Rectal smooth muscle tissue (tissue), 1 donor: ENCODE measurements around the gene APOL5.
"Not testable (repeated sequence)": the region's sequence is repeated elsewhere in the genome, so short reads cannot be mapped to it uniquely, and the experiment has no call there.

Source experiments
- H3K27ac ChIP-seq: one replicate; pipeline ENCODE4 v1.7.0; 2013; ENCODE audit warnings: low read depth, low read length, inconsistent platforms
- H3K27me3 ChIP-seq: one replicate; pipeline ENCODE4 v1.7.0; 2013; ENCODE audit warnings: low read length; ENCODE audit not compliant: control insufficient read depth, insufficient read depth
- H3K36me3 ChIP-seq: one replicate; pipeline ENCODE4 v1.7.0; 2013; ENCODE audit warnings: low read length; ENCODE audit not compliant: control insufficient read depth, insufficient read depth
- H3K4me1 ChIP-seq: one replicate; pipeline ENCODE4 v1.7.0; 2013; ENCODE audit warnings: low read length; ENCODE audit not compliant: control insufficient read depth, insufficient read depth
- H3K4me3 ChIP-seq: one replicate; pipeline ENCODE4 v1.7.0; 2013; ENCODE audit warnings: low read length
- H3K9ac ChIP-seq: one replicate; pipeline ENCODE4 v1.7.0; 2013; ENCODE audit warnings: low read length

Gene APOL5, protein sequence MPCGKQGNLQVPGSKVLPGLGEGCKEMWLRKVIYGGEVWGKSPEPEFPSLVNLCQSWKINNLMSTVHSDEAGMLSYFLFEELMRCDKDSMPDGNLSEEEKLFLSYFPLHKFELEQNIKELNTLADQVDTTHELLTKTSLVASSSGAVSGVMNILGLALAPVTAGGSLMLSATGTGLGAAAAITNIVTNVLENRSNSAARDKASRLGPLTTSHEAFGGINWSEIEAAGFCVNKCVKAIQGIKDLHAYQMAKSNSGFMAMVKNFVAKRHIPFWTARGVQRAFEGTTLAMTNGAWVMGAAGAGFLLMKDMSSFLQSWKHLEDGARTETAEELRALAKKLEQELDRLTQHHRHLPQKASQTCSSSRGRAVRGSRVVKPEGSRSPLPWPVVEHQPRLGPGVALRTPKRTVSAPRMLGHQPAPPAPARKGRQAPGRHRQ

GRCh38 chr22:35717572-35717971 lies at the start of gene APOL5:
TSS of gene APOL5 (plus strand) at chr22:35717872. CDS start at chr22:35717872, 0 bp downstream.
- no peak within 1 kb of the TSS for H3K4me3 ChIP-seq
- H3K27ac ChIP-seq: no peak within 1 kb of the TSS
- no peaks in the 10 kb centered on the region for H3K27me3 ChIP-seq
- no peaks in the 10 kb centered on the region for H3K4me1 ChIP-seq
- H3K9ac ChIP-seq: no peak within 1 kb of the TSS
- no peaks in the 10 kb centered on the region for H3K36me3 ChIP-seq

- H3K27ac ChIP-seq: no peak overlapping the region
- no peaks in the 10 kb centered on the region for H3K27me3 ChIP-seq
- no peak overlapping the region for H3K4me3 ChIP-seq
- H3K4me1 ChIP-seq: no peaks in the 10 kb centered on the region
- H3K36me3 ChIP-seq: no peaks in the 10 kb centered on the region
- no peak overlapping the region for H3K9ac ChIP-seq
These were observed 43.3 kb upstream of the APOL5 start for GRCh38 chr22:35674335-35674734.

- H3K27me3 ChIP-seq, H3K4me1 ChIP-seq, H3K9ac ChIP-seq, H3K36me3 ChIP-seq, H3K4me3 ChIP-seq, H3K27ac ChIP-seq: not testable (repeated sequence)
These were observed 41.6 kb upstream of the APOL5 start for GRCh38 chr22:35676065-35676464.

DNA sequence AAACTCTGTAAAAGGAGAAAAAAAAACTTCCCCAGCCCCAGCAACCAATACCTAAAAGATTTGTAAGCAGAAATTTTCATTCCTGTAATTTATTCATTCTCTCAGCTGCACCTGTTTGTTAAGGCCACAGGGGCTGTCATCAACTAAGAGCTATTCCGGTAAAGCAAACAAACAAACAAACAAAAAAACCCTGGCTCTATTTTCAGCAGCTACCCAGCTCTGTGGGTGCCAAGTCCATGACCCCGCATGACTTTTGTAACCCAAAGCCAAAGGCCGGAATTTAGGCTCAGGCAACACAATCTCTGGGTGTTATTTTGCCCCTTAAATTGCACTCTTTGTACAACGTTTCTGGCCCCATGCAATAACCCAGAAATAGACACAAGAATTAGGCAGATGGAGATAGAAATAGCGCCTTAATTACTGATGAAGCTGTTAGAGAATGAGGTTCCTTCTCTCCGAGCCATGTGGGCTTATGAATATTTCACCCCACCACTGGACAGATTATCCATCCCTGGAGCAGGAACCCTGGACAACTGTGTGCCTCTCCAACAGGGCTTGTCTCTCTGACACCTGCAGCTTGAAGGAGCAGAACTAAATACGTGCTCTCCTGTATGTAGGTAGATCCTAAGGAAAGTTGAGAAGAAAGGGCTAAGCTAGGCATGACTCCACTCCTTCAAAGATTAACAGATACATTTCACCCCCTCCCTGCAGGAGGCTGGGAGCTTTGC lies 40.0 kb upstream of the APOL5 start:
- Histone ChIP-seq H3K27me3 (no peaks in the 10 kb centered on the region), H3K36me3 (no peaks in the 10 kb centered on the region), H3K4me3 (no peak overlapping the region), H3K4me1 (no peaks in the 10 kb centered on the region), H3K27ac (no peak overlapping the region), H3K9ac (no peak overlapping the region)

GRCh38 chr22:35678836-35679235 lies 38.8 kb upstream of the APOL5 start:
- Histone ChIP-seq H3K27me3 (no peaks in the 10 kb centered on the region), H3K36me3 (no peaks in the 10 kb centered on the region), H3K27ac (no peak overlapping the region), H3K9ac (no peak overlapping the region), H3K4me1 (no peaks in the 10 kb centered on the region), H3K4me3 (no peak overlapping the region)

DNA sequence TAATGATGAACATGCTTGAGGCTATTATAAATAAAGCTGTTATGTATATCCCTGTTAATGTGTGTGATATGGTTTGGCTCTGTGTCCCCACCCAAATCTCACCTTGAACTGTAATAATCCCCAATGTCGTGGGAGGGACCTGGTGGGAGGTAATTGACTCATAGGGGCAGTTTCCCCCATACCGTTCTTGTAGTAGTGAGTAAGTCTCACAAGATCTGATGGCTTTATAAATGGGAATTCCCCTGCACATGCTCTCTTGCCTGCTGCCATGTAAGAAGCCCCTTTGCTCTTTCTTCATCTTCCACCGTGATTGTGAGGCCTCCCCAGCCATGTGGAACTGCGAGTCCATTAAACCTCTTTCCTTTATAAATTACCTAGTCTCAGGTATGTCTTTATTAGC lies 38.2 kb upstream of the APOL5 start:
- H3K4me1 ChIP-seq, H3K9ac ChIP-seq, H3K4me3 ChIP-seq, H3K27me3 ChIP-seq, H3K27ac ChIP-seq, H3K36me3 ChIP-seq: not testable (repeated sequence)

GRCh38 chr22:35681454-35682052 lies 36.1 kb upstream of the APOL5 start:
- no peak overlapping the region for H3K4me3 ChIP-seq

DNA sequence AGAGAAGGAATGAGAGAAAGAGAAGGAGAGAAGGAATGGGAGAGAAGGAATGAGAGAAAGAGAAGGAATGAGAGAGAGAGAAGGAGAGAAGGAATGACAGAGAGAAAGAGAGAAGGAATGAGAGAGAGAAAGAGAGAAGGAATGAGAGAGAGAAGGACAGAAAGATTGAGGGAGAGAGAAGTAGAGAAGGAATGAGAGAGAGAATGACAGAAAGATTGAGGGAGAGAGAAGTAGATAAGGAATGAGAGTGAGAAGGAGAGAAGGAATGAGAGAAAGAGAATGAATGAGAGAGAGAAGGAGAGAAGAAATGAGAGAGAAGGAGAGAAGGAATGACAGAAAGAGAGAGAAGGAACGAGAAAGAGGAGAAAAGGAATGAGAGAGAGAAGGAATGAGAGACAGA lies 34.1 kb upstream of the APOL5 start:
- Histone ChIP-seq H3K27me3 (no peaks in the 10 kb centered on the region), H3K4me1 (no peaks in the 10 kb centered on the region), H3K36me3 (no peaks in the 10 kb centered on the region), H3K4me3 (no peak overlapping the region), H3K9ac (no peak overlapping the region), H3K27ac (no peak overlapping the region)

More at GRCh38 chr22:35681454-35682052, 36.1 kb upstream of the APOL5 start:
- Histone ChIP-seq H3K9ac (no peak overlapping the region), H3K4me1 (no peaks in the 10 kb centered on the region), H3K36me3 (no peaks in the 10 kb centered on the region), H3K27me3 (no peaks in the 10 kb centered on the region), H3K27ac (no peak overlapping the region)

GRCh38 chr22:35684270-35684700 lies 33.4 kb upstream of the APOL5 start:
- H3K36me3 ChIP-seq: no peaks in the 10 kb centered on the region
- H3K27me3 ChIP-seq: no peaks in the 10 kb centered on the region
- H3K27ac ChIP-seq: no peak overlapping the region
- no peak overlapping the region for H3K9ac ChIP-seq
- no peaks in the 10 kb centered on the region for H3K4me1 ChIP-seq
- no peak overlapping the region for H3K4me3 ChIP-seq

GRCh38 chr22:35684732-35685131 lies 32.9 kb upstream of the APOL5 start:
- no peak overlapping the region for H3K27ac ChIP-seq
- H3K9ac ChIP-seq: no peak overlapping the region
- H3K4me3 ChIP-seq: no peak overlapping the region
- no peaks in the 10 kb centered on the region for H3K4me1 ChIP-seq
- no peaks in the 10 kb centered on the region for H3K36me3 ChIP-seq
- no peaks in the 10 kb centered on the region for H3K27me3 ChIP-seq

GRCh38 chr22:35685731-35686130 lies 31.9 kb upstream of the APOL5 start:
- Histone ChIP-seq H3K27me3 (no peaks in the 10 kb centered on the region), H3K4me1 (no peaks in the 10 kb centered on the region), H3K4me3 (no peak overlapping the region), H3K36me3 (no peaks in the 10 kb centered on the region), H3K27ac (no peak overlapping the region), H3K9ac (no peak overlapping the region)

DNA sequence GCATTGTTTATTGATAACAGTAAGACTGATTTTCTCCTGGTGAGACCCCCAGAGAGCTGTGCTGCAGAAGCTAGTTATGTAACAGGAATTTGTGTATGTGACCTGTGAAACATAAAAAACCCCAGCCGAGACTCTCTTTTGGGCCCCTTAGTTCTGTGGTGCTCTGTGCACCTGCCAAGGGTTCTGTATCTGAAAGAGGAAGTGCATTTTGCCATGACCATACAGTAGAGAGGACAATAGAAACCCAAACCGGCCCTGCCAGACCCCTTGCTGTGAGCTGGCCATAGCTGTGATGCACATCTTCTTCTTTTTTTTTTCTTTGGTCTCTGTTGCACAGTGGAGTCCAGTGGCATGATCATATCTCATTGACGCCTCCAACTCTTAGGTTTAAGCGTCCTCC lies 31.4 kb upstream of the APOL5 start:
- no peaks in the 10 kb centered on the region for H3K36me3 ChIP-seq
- no peaks in the 10 kb centered on the region for H3K27me3 ChIP-seq
- no peak overlapping the region for H3K4me3 ChIP-seq
- H3K27ac ChIP-seq: no peak overlapping the region
- H3K4me1 ChIP-seq: no peaks in the 10 kb centered on the region
- H3K9ac ChIP-seq: no peak overlapping the region
